ENCODE data around the gene MYMX.

Gene MYMX

DNA sequence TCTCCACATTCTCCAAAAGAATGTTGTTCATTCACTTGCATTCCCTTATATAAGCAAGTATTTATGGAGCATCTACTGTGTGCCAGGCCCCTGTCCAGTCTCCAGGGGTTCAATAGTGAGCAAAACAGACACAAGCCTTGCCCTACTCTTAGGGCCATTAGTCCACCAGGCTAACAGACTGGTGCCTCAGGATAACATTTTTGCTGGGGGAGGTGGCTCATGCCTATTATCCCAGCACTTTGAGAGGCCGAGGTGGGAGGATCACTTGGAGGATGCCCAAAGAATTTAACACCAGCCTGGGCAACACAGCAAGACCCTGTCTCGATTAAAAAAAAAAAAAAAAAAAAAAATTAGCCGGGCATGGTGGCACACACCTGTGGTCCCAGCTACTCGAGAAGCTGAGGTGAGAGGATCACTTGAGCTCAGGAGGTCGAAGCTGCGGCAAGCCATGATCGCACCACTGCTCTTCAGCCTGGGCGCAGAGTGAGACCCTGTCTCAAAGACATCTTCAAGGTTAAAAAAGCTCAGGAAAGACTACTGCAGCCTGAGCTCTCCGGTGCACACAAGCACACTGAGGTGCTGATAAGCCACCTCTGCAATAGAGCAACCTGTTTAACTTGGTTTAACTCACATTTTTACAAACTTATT lies 38.2 kb upstream of the MYMX start:
- Histone ChIP-seq H3K79me2 (ENCODE audit: insufficient read depth, low read length) (no peaks in the 10 kb centered on the region), H3K27ac (ENCODE audit: low read length) (no peak overlapping the region), H4K20me1 (ENCODE audit: insufficient read depth, low read length) (no peaks in the 10 kb centered on the region), H3K9ac (ENCODE audit: low read depth, low read length) (no peak overlapping the region), H3K27me3 (ENCODE audit: insufficient read depth, low read length, poor library complexity) (no peaks in the 10 kb centered on the region), H3K9me3 (ENCODE audit: insufficient read depth, low read length, severe bottlenecking) (no peaks in the 10 kb centered on the region), H3K4me2 (ENCODE audit: insufficient read depth, low read length) (no peak overlapping the region), H3K4me3 (ENCODE audit: low read depth in 1 of 2, low read length in 2 of 2) (no peak overlapping the region), H3K36me3 (ENCODE audit: insufficient read depth, low read length) (no peaks in the 10 kb centered on the region), H3K4me1 (ENCODE audit: insufficient read depth, low read length) (0 out of 2 replicates have a peak, but pooled peaks cover 3% of the 10 kb centered on the region), H2AFZ (ENCODE audit: low read depth, low read length) (no peak overlapping the region)
- no peak for DNase-seq
- ATAC-seq (ENCODE audit: insufficient read depth, low read depth): no peak
- TF ChIP-seq EZH2 (IDR thresholded peaks at IDR 0.05; ENCODE audit: borderline replicate concordance, low read depth, low read length, severe bottlenecking): no peak
- TF ChIP-seq, protein P1, sequence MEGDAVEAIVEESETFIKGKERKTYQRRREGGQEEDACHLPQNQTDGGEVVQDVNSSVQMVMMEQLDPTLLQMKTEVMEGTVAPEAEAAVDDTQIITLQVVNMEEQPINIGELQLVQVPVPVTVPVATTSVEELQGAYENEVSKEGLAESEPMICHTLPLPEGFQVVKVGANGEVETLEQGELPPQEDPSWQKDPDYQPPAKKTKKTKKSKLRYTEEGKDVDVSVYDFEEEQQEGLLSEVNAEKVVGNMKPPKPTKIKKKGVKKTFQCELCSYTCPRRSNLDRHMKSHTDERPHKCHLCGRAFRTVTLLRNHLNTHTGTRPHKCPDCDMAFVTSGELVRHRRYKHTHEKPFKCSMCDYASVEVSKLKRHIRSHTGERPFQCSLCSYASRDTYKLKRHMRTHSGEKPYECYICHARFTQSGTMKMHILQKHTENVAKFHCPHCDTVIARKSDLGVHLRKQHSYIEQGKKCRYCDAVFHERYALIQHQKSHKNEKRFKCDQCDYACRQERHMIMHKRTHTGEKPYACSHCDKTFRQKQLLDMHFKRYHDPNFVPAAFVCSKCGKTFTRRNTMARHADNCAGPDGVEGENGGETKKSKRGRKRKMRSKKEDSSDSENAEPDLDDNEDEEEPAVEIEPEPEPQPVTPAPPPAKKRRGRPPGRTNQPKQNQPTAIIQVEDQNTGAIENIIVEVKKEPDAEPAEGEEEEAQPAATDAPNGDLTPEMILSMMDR (IDR thresholded peaks at IDR 0.05; ENCODE audit: borderline replicate concordance, extremely low read depth, low read length, poor library complexity, severe bottlenecking): no peak

DNA sequence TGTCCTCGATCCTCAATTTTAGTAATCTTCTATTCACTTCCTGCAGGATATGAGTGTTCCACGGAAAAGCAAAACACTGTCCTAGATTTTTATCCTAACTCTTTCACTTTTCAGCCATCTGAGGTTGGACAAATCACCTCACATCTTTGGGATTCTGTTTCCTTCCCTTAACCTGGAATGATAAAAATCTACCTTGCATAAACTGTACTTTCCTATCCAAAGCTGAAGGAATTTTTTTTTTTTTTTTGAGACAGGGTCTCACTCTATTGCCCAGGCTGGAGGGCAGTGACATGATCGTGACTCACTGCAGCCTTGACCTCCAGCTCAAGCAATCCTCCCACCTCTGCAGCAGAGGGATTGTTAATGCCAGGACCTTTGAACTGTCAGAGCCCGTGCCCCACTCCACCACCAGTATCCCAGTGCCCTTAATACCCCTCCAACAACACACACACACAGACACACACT lies 37.6 kb upstream of the MYMX start:
- ATAC-seq (ENCODE audit: insufficient read depth, low read depth): no peak

DNA sequence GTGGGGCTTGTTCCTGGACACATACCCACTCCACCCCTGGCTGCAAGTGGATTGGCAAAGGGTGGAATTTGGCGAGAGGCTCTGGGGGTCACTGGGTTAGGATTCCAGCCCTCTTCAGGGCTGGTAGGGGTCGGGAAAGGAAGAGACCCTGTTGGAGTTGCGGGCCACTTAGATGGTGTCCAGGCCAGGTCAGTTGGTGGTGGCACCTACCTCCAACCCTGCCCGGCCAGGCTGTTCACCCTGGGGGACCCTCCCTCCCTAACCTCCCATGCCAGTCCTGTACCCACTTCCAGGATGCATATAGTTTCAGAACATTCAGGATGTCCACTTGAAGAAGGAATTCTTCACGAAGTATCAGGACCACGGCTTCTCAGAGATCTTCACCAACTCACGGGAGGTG lies 37.1 kb upstream of the MYMX start:
- H3K4me2 ChIP-seq (ENCODE audit: insufficient read depth, low read length): no peak overlapping the region
- H3K4me1 ChIP-seq (ENCODE audit: insufficient read depth, low read length): 0 out of 2 replicates have a peak, but pooled peaks cover 3% of the 10 kb centered on the region
- no peaks in the 10 kb centered on the region for H3K36me3 ChIP-seq (ENCODE audit: insufficient read depth, low read length)
- no peak overlapping the region for H3K4me3 ChIP-seq (ENCODE audit: low read depth in 1 of 2, low read length in 2 of 2)
- H3K9ac ChIP-seq (ENCODE audit: low read depth, low read length): no peak overlapping the region
- no peaks in the 10 kb centered on the region for H3K27me3 ChIP-seq (ENCODE audit: insufficient read depth, low read length, poor library complexity)
- no peak overlapping the region for H3K27ac ChIP-seq (ENCODE audit: low read length)
- H3K9me3 ChIP-seq (ENCODE audit: insufficient read depth, low read length, severe bottlenecking): no peaks in the 10 kb centered on the region
- TF ChIP-seq, protein P1 (IDR thresholded peaks at IDR 0.05; ENCODE audit: borderline replicate concordance, extremely low read depth, low read length, poor library complexity, severe bottlenecking): no peak
- no peak for TF ChIP-seq EZH2 (IDR thresholded peaks at IDR 0.05; ENCODE audit: borderline replicate concordance, low read depth, low read length, severe bottlenecking)
- ATAC-seq (ENCODE audit: insufficient read depth, low read depth): no peak
- no peak overlapping the region for H2AFZ ChIP-seq (ENCODE audit: low read depth, low read length)
- H4K20me1 ChIP-seq (ENCODE audit: insufficient read depth, low read length): no peaks in the 10 kb centered on the region
- no peaks in the 10 kb centered on the region for H3K79me2 ChIP-seq (ENCODE audit: insufficient read depth, low read length)
- no peak for DNase-seq

More for the DNA sequence above, 37.6 kb upstream of the MYMX start:
- Histone ChIP-seq H3K4me2 (ENCODE audit: insufficient read depth, low read length) (no peak overlapping the region), H3K27me3 (ENCODE audit: insufficient read depth, low read length, poor library complexity) (no peaks in the 10 kb centered on the region), H3K4me1 (ENCODE audit: insufficient read depth, low read length) (0 out of 2 replicates have a peak, but pooled peaks cover 3% of the 10 kb centered on the region), H3K9me3 (ENCODE audit: insufficient read depth, low read length, severe bottlenecking) (no peaks in the 10 kb centered on the region), H3K36me3 (ENCODE audit: insufficient read depth, low read length) (no peaks in the 10 kb centered on the region), H4K20me1 (ENCODE audit: insufficient read depth, low read length) (no peaks in the 10 kb centered on the region), H3K27ac (ENCODE audit: low read length) (no peak overlapping the region), H3K9ac (ENCODE audit: low read depth, low read length) (no peak overlapping the region), H3K4me3 (ENCODE audit: low read depth in 1 of 2, low read length in 2 of 2) (no peak overlapping the region), H2AFZ (ENCODE audit: low read depth, low read length) (no peak overlapping the region), H3K79me2 (ENCODE audit: insufficient read depth, low read length) (no peaks in the 10 kb centered on the region)
- DNase-seq: no peak
- TF ChIP-seq, protein P1 (IDR thresholded peaks at IDR 0.05; ENCODE audit: borderline replicate concordance, extremely low read depth, low read length, poor library complexity, severe bottlenecking): no peak
- TF ChIP-seq EZH2 (IDR thresholded peaks at IDR 0.05; ENCODE audit: borderline replicate concordance, low read depth, low read length, severe bottlenecking): no peak

All from DND-41 (cell line).